HG03571 (cell line): Measurements from ENCODE around the gene EFCAB11.

Experiments
- ATAC-seq: cut with Tn5 transposase; IDR thresholded peaks from one replicate; pipeline ENCODE4 v1.9.1; 2021; ENCODE audit not compliant: unreplicated experiment

EFCAB11 gene

DNA sequence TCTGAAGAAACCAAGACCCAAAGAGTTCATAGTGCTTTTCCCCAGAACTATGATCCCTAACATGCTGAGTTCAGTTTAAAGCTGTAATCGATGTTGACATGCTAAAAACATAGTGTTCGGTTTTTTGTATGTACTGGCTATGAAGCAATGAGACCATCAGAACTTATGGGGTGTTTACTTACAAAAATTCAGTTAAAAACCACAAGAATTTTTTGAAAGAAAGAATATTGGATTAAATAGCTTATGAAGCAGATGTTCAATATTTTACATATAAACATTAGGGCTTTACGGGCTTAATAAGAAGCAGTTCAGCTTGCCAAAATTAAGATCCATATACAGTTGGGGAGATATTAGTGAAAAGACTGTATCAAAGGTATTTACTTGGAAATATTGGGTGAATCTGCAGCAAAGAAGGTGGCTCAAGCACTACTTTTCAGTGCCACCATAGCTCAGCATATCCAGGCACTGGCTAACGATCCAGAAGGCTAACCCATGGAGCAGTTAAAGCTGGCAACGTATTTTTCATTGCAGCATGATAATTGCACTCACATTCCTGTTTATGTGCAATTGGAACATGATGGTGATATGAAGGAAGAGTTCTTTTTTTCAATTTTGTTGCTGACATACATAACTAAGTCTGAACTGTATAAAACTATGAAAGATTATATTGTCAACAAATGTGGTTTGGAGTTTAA lies 125.9 kb downstream of the EFCAB11 start:
- no peak for ATAC-seq

DNA sequence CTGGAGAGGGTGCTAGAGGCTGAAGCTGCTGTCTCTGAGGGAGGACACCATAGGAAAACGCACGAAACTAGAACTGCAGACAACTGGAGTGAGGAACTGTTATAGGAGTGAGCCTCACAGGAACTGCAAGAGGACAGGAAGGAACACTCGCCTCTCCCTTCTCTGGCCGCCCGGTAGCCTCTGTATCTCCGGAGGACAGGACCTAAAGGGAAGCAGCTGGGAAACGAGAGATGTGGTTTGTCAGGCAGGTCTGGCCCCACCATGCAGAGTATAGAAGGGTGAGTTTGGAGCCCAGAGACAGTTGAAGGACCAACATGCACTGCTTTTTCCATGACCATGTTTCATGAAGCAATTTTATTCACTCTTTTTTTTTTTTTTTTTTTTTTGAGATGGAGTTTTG lies 127.3 kb downstream of the EFCAB11 start:
- no peak for ATAC-seq

DNA sequence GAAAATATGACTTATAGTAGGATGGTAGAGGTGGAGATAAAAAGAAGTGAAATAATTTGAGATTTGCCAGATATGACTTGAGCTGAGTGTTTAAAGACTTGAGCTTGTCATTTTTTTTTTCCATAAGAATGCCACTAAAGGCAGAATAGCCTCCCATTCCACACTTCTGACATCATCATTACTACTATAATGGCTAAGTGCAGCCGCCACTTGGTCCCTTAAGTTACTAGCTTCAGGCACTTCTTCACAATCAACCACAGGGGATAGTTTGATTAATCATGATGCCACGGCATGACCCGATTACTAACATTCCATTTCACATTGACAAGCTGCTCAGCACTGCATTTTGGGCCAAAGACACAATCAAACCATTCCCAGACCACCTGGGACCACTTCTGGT lies 127.9 kb downstream of the EFCAB11 start:
- no peak for ATAC-seq

DNA sequence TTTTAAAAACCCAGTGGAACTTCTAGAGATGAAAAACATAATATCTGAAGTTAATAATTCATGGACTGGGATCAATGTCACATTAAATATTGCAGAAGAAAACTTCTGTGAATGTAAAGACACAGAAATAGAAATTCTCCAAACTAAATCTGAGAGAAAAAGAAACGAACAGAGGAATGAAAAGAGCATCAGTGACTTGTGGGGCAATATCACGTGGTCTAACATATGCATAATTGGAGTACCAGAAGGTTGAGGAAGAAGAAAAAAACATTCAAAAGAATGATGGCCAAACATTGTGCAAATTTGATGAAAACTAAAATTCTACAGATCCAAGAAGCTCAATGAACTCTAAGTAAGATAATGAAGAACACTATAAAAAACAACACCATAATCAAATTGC lies 130.8 kb downstream of the EFCAB11 start:
- no peak for ATAC-seq

DNA sequence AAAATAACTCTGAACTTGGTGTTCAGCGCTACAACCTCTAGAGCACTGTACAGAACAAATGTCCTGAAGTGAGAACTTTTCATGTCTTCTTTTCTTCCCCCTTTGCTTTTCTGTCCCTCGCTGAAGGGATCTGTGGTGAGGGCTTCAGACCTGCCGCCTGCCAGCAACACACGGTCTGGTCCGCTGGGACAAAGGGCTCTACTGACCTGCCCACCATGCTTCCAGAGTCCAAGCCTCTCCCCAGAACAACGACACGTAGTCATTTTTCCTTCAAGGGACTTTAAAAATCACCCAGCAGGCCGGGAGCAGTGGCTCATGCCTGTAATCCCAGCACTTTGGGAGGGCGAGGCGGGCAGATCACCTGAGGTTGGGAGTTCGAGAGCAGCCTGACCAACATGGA lies 140.4 kb downstream of the EFCAB11 start:
- ATAC-seq, result no peak

DNA sequence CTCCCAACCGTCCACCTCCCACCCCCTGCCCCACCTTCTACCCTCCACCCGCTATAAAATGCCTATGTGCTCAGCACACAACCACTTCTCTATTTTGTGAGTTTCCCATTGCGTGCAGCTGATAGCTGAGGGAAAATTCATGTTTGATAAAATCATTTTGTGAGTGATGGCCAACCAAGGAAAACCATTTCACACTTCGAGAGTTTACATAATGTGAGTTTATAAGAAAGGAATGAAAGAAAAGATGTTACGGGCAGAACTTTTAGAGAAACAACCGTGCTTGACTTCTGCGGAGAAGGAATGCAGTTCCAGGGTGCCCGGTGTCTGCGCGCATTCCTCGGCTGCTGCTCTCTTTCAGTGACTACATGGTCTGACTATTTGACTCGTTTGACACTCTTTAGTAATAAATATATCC lies 140.9 kb downstream of the EFCAB11 start:
- ATAC-seq, result no peak

DNA sequence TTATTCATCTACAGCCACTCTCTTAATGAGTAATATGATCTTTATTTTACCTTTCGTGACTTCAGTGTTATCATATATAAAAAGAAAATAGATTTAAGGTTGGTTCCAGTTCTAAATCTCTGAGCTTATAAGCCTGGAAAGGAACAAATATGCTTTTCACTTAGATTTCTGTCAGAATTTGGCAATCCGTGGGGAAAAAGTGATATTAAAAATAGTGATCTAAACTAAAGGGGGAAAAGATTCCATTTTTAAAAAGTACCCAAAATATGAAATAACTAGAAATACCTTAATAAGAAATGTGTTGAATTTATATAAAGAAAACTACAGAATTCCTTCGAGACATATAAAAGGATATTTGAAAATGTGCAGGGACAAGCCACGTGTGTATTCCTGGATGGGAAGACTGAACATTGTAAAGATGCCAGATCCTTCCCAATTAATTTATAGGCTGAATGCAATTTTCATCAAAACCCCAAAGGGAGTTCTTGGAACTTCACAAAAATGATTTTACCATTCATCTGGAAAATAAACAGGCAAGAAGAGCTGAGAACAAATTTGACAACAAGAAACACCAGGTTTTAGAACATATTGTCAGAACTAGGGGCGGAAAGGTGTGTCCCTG lies 142.5 kb downstream of the EFCAB11 start:
- no peak for ATAC-seq

DNA sequence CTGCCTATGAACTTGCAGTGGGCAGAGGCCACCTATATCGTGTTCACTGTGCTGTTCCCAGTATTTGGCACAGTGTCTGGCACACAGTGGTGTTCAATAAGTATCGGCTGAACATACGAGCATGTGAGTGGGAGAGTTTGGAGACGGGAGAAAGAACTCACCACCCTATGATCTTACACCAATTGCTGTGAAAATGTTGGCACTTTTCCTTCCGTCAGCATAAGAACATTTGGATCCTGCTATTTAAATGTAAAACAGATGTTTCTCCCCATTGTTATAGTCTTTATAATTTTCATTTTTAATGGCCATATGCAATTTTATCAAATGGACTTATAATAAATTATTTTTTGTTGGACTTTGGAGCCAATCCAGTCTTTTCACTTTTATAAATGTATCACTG lies 144.4 kb downstream of the EFCAB11 start:
- no peak for ATAC-seq

DNA sequence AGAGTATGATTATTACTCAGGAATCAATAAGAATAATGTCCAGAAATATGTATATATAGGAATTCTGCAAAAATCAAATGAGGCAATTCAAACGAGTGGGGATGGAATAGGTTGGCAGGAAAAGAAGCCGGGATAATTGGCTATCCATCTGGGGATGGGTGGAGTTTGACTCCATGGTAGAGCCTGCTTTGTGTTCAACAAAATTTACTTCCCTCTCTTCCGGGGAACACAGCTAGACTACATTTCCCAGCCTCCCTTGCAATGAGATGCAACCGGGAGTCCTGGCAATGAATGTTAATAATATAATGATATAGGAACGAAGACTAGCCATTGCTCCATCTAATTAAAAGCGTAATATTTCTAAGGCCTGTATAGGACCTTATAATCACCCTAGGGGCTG lies 146.6 kb downstream of the EFCAB11 start:
- no peak for ATAC-seq

DNA sequence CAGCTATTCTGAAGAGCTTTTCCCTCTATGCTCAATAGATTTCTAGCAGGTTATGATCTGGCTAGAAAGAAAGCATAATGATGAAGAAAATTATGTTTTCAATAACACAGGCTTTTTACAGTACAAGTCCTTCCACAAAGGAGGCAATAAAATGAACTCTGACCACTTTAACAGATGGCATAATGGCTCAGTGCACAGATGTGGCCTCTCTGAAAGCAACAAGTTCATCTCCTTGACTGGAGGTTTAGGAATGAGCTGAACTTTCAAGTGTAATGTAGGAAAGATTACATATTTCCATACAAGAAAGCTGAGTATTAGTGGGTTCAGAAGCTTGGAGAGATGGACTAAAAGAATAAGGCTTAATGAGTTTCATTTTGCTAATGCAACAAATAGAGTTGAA lies 147.4 kb downstream of the EFCAB11 start:
- no peak for ATAC-seq

DNA sequence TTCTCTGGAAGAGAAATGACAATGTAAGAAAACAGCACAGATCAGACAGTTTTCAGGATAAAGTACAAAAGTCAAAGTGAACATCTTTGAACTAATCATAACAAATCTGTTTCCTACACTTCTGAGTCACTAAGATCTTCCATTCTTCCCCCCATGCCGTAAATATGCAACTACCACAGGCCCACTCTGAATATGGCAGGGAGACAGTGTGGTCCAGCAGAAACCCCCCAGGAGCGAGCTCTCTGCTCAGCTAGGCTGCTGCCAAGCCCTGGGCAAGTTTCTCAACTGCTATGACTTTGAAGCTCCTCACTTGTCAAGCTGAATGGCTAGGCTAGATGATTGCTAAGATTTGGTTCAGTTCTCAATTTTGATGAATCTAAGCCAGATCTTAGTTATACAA lies 148.1 kb downstream of the EFCAB11 start:
- no peak for ATAC-seq

DNA sequence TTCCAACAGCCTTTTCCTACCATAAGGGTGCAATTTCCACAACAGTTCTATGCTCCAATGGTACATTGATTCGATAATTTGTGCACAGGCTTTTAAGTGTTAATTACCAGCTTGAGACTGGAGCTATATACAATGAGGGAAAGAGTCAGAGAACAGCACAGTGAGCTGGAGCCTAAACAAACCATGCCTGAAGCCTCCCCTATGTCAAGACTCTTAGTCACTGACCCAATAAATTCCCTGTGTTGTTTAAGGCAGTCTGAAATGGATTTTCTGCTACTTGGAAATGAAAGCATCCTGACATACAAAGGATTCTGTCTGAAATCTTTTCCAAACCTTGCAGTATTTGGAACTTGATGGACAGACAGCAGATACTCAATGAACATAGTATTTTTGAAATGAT lies 149.0 kb downstream of the EFCAB11 start:
- ATAC-seq, result no peak

DNA sequence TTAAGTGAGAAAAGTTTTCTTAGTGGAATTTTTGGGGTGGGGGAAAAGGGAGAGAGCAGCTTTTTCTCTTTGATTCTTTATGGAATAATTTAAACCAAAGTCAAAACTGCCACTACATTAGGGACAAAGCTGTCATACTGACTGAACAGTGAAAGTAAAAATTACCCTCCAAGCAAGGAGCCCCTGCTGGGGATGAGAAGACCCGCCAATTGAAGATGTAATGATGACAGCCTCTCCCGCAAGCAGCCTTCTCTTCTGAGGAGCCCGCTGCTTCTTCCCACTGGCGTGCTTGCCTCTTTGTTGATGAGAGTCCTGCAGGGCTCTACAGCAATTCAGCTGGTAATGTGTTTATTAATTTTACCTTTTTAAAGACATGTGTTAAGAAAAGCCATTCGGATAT lies 151.0 kb downstream of the EFCAB11 start:
- ATAC-seq, result no peak

DNA sequence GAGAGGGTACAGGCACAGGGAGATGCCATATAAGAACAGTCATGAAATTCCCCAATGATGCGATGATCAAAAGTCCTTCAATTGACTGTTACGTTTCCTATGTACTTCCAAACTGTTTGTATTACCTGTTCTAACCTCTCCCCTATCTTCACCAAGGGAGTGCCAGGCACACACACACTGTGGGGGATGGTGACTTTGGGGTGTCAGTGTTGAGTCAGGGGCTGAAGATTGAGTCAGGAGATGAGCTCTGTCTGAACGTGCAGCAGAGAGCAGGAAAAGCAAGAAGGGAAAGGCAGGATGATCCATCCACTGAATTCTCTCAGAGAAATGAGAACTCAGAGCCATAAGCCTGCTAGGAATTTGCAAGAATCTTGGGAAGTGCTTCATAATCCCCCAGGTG lies 153.4 kb downstream of the EFCAB11 start:
- no peak for ATAC-seq

DNA sequence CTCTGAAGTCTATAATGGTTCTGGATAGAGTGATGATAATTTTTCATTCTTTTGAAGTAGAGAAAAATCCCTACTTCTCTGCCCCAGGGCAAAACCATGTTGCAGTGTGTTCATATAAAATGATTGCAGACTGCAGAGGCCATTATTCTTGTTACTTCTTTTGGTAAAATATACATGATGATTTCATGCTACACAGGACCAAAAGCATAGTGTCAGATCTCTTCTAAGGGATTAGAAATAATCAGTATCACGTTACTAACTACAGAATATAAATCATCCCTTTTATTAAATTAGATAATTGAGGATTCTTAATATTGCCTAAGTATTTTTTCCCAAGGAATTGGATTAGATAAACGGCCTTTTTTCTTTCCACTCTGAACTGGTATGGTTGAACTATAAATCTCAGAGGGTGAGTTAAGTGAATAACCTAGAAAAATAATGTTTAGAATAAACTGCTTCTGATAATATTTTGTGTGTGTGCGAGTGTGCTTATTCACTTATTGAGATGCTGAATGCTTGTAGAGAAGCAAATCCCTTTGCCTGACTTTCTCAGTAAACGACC lies 156.2 kb downstream of the EFCAB11 start:
- ATAC-seq, result no peak

DNA sequence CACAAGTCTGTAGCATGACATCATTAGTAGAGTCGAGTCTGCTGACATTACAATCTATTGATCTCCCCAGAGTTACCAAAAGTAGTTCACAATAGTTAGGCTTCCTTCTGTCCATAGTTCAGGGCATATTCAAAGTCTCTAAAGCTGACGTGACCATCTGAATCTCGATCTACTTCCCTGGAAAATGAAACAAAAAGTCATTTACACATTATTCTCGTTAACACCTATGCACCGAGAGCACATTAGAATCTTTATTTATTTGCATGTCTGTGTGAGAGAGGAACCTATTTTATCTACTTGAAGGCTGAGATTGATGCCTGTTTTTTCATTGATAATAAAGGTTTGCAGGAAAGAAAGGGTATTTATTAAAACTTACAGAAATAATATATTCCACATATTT lies 157.4 kb downstream of the EFCAB11 start:
- ATAC-seq, result no peak

DNA sequence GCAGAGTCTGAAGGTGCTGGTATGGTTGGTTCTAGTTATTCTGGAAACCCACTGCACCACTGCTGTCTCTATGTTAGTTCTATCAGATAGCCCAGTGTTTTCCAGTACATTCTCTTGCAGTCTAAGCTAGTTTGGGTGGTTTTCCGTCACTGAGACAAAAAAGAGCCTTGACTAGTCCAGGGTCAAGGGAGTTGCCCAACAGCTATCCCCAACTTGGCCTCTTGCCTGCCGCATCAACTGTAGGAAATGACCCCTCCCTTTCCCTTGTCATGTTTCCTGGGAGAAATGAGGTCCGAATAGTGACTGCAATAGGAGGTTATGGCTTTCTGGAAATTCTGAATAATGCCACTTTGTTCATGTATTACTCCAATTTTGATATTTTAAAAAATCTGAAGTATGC lies 160.4 kb downstream of the EFCAB11 start:
- no peak for ATAC-seq

DNA sequence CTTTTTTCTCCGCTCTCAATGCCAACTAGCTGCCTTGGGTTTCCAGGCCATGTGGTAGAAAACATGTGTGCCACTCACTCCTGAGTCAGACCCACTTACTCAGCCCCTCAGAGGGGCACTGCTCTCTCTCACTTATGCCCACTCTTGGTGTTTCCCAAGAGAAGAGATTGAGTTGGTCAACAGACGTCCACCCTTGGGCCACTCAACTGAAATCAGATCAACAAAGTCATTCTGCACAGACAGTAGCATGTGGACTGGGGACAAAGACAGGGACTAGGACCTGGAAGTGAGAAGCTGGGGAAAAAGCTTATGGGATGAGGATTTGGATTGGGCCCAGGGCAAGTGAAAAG lies 161.2 kb downstream of the EFCAB11 start:
- no peak for ATAC-seq

DNA sequence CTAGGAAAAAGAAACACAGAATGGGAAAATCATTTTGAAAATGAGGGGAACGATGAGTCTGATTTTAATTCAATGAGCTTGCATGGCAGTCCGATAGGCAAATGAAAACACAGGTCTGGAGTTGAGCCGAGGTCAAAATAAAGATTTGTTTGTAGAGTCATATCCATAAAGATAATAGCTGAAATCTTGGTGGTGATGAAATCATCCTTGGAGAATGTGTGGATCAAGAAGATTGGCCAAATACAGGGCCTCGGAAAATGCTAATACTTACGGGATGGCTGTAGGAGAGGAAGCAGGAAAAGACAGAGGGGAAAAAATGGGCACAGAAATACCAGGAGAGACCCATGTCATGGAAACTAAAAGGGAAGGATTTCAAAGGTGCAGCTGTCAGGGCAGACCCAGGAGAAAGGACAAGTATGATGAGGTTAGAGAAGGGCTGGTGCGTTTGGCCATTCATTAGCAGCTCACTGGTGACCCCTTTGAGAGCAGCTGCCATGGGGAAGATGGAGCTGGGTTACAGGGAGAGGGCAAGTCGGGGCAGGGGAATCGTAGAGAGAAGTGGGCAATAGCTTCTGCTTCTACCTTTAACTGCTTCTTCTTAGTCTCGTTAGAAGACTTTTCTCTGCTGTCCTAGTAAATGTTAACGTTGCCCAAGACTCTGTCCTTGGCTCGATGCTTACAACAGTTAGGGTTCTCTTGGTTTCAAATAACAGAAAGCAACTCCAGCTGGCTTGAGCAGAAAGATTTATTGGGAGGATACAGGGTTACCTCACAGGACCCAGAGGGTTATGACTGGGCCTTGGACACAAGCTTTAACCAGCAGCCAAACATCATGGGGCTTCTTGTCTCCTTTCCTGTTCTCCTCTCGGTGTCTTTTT lies 161.8 kb downstream of the EFCAB11 start:
- no peak for ATAC-seq

DNA sequence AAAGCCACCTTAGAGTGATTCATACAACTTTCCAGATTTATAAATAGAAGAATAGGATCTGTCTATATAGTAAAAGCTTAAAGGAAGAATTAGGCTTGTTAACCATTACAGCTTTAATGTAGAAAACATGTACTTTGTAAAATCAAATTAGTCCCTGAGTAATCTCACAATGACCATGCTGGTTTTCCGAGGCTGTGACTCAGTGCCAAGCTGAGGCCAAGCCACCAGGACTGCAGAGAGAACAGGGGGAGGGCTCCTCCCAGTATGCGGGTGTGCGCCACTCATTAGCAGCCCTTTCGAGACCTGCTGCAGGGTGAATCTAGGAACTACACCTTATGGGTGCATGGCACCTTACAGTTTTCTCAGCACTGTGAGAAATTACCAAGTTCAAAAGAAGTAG lies 167.0 kb downstream of the EFCAB11 start:
- no peak for ATAC-seq

DNA sequence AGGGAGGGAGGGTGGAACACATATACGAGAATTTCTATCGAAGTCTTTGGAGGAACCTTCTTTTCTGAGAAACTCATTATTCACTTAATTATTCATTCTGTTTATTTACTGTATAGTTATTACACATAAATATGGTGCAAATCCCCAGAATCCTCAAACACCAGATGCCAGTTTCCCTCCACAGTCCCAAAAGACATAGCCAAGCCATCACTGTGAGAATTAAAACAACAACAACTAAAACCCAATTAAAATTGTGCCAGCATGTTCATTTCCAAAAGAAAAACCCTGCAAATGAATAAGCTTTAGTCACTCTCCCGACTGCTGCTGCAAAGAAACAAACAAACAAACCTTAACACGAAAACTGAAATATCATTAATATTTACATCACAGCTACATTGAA lies 173.5 kb downstream of the EFCAB11 start:
- ATAC-seq, result no peak

DNA sequence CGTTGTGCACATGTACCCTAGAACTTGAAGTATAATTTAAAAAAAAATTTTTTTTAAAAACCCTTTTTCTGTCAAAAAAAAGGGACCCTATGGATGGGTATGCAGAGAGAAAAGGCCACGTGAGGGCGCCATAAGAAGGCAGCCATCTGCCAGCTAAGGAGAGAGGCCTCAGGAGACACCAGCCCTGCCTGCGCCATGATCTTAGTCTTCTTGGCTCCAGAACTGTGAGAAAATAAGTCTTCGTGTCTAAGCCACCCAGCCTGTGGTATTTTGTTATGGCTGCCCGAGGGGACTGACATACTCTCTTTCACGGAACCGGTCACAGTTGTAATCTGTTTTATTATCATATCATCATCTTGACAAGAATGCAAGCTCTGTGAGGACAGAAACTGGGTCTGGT lies 174.8 kb downstream of the EFCAB11 start:
- no peak for ATAC-seq
